Measurements from ENCODE around the gene MATN1.

DNA sequence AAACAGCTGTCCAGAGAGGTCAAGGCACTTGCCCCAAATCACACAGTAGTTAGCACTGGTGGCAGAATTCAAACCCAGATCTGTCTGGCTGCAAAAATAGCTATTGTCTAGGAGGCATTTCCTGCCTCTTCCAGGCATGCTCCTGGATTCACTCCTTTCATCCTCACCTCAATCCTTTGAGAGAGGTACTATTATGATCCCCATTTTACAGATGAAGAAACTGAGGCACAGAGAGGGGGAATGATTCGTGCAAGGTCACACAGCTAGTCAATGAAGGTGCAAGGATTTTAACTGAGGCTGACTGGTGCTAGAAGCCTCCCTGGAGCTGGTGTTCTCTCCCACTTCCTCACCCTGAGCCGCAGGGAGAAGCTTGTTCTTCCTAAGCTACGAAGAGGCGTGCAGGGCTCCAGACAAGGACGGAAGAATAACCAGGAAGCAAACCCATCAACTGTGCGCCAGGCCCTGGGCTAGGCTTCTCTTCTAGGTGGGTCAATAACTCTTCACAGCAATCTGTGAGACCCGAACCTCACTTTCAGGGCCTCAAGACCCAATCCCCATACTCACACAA lies 34.8 kb upstream of the MATN1 start:
- TF ChIP-seq CTCF (IDR thresholded peaks at IDR 0.05; ENCODE audit: low read length) (no peak), EZH2 (IDR thresholded peaks at IDR 0.05; ENCODE audit: borderline replicate concordance, low read length) (no peak)
